ENCODE data around the gene ICA1. TPM values are rescaled to one million over a fixed set of nuclear protein-coding genes. Genes with fewer than 3 reads are reported as not detected.

Gene ICA1
- total RNA-seq, 1 donor from 2014 or later, result 44.3 TPM

Other genes with a start within 250 kb of the ICA1 start
- gene NXPH1, start 171.4 kb upstream of the ICA1 start, total RNA-seq, result not detected